GM12878 (cell line): ENCODE measurements around the gene KRTAP10-2.

Source experiments
- CTCF ChIP-seq, 3 experiments: IDR thresholded peaks in 2 of 3; conservative IDR thresholded peaks in 1 of 3; 2 replicates each; pipeline ENCODE4 v1.5.1; 2011; ENCODE audit warnings: low read depth in 3 of 3, low read length in 3 of 3, mild to moderate bottlenecking in 3 of 3, control low read depth in 2 of 3, moderate library complexity in 2 of 3, inconsistent platforms in 1 of 3, mixed read lengths in 1 of 3; ENCODE audit not compliant: control insufficient read depth in 2 of 3, insufficient read depth in 1 of 3; ENCODE audit errors: extremely low read depth in 1 of 3
- JUNB ChIP-seq: IDR thresholded peaks from 2 replicates; pipeline ENCODE4 v1.6.1; 2016; ENCODE audit warnings: antibody characterized with exemption, mild to moderate bottlenecking
- NFIC ChIP-seq: IDR thresholded peaks from 2 replicates; pipeline ENCODE4 v1.6.1; 2012; ENCODE audit warnings: low read depth, mild to moderate bottlenecking, inconsistent platforms, low read length, moderate library complexity
- NFYB ChIP-seq: IDR thresholded peaks from 2 replicates; pipeline ENCODE4 v1.6.1; 2011; ENCODE audit warnings: low read depth, mild to moderate bottlenecking, low read length, improper control_type of control experiment, moderate library complexity; ENCODE audit not compliant: insufficient read depth
- RBBP5 ChIP-seq: fragments of 200-600 bp; sonication (generic); conservative IDR thresholded peaks from 2 replicates; pipeline ENCODE4 v1.6.1; 2016

DNA sequence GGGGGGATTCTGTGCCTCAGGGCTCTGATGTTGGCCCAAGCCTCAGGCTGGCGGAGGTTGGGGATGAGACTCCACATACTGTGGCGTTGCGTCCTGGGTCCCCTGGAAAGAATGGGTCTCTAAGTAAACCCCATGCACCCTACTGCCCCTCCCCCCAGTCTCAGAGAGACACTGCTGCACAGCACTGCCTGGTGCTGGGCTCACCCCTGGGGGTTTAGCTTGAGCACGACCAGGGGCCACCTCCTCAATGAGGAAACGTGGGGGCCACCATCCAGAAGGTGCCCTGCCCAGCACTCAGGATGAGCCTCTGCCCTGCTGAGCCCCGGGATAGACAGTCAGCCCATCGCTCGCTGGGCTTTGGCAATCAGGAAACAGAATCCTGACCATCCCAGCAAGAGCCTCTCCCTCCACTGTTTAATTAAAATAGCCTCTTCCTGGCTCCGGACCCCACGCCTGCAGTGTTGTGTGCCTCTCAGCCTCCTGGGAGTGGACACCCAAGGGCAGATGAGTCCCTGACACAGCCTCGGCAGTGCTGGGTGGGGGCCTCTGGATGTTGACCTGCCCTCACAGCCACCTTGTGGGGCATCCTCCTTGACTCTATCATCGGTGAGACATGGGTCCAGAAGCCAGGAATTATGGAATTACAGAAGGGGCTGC lies 18.7 kb upstream of the KRTAP10-2 start:
- TF ChIP-seq RBBP5: no peak
- no peak for TF ChIP-seq NFIC
- TF ChIP-seq JUNB: no peak
- TF ChIP-seq NFYB: no peak
- TF ChIP-seq CTCF (IDR thresholded peaks at IDR 0.05 in 2 of 3, conservative IDR thresholded peaks at IDR 0.05 in 1 of 3; ENCODE audit: control insufficient read depth in 2 of 3, extremely low read depth in 1 of 3, insufficient read depth in 1 of 3, low read depth in 3 of 3, low read length in 3 of 3): no peak
